Upper lobe of right lung (tissue), 1 donor: Measurements from ENCODE around the gene OXA1L. TPM values are rescaled to one million over a fixed set of nuclear protein-coding genes. Genes with fewer than 3 reads are reported as not detected.
A peak's percentile ranks its signal among the peaks of the same experiment; 100 is the strongest.
"Not testable (repeated sequence)": the region's sequence is repeated elsewhere in the genome, so short reads cannot be mapped to it uniquely, and the experiment has no call there.

Experiments
- ATAC-seq: fragments of 200-7000 bp; cut with Tn5 transposase; one replicate; pipeline ENCODE4 v1.9.1; 2020; ENCODE audit warnings: mild to moderate bottlenecking, moderate library complexity
- DNase-seq: peaks from one replicate; pipeline ENCODE4 v3.0.0-alpha.2; 2020
- H3K27ac ChIP-seq: fragments of 200-600 bp; one replicate; pipeline ENCODE4 v1.8.0; 2022
- H3K27me3 ChIP-seq: fragments of 200-600 bp; one replicate; pipeline ENCODE4 v1.8.0; 2022; ENCODE audit warnings: mild to moderate bottlenecking
- H3K36me3 ChIP-seq: fragments of 200-600 bp; one replicate; pipeline ENCODE4 v1.8.0; 2022
- H3K4me1 ChIP-seq: fragments of 200-600 bp; one replicate; pipeline ENCODE4 v1.8.0; 2022
- H3K4me3 ChIP-seq: fragments of 200-600 bp; one replicate; pipeline ENCODE4 v1.8.0; 2022; ENCODE audit warnings: mild to moderate bottlenecking
- H3K9me3 ChIP-seq: fragments of 200-600 bp; one replicate; pipeline ENCODE4 v1.8.0; 2022
- intact Hi-C: fragments of 100-400 bp; cut with DNase I; formaldehyde crosslinking; loops from one replicate; pipeline ENCODE4 v1.11.0; 2022
- total RNA-seq: library from RNA; stranded (reverse); fragmentation: NEBNext Ultra II Directional; extraction: Animal tissue kit (Norgen Biotek cat#: 25700); gene quantifications from one replicate; pipeline ENCODE4 v1.2.1, GENCODE V29; 2021
- TF ChIP-seq, protein P1 (sequence below): fragments of 200-600 bp; IDR thresholded peaks from one replicate; pipeline ENCODE4 v1.8.0; 2022; ENCODE audit warnings: antibody characterized with exemption
- donor health status: DM: no; HTN: yes; CAD: no; lungs with severe emphysema.

OXA1L gene
- total RNA-seq, 1 donor from 2014 or later: 105 TPM

DNA sequence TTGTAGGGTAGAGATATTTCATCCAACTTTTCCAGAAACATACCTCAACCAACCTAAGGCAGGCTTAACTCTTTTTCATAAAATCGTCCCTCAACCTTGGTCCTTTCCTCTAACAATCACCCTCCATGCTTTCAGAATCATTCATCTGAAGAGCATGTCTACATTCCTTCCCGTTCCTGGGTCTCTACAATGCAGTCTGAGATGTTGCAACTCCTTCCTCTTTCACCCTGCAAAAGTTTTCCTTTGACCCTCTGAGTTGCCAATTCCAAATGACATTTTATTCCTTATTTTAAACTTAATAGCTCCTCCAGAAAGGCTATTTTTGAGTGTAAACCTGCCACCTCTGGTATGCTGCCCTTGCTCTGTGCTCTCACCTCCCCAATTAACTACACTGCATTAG, 32.0 kb downstream of the OXA1L start:
- Histone ChIP-seq H3K27ac (no peak overlapping the region), H3K36me3 (no peaks in the 10 kb centered on the region), H3K27me3 (no peaks in the 10 kb centered on the region), H3K4me1 (no peaks in the 10 kb centered on the region), H3K9me3 (no peaks in the 10 kb centered on the region), H3K4me3 (no peak overlapping the region)
- ATAC-seq: peak; percentile 71
- intact Hi-C loops: no loop called here
- TF ChIP-seq, protein P1, sequence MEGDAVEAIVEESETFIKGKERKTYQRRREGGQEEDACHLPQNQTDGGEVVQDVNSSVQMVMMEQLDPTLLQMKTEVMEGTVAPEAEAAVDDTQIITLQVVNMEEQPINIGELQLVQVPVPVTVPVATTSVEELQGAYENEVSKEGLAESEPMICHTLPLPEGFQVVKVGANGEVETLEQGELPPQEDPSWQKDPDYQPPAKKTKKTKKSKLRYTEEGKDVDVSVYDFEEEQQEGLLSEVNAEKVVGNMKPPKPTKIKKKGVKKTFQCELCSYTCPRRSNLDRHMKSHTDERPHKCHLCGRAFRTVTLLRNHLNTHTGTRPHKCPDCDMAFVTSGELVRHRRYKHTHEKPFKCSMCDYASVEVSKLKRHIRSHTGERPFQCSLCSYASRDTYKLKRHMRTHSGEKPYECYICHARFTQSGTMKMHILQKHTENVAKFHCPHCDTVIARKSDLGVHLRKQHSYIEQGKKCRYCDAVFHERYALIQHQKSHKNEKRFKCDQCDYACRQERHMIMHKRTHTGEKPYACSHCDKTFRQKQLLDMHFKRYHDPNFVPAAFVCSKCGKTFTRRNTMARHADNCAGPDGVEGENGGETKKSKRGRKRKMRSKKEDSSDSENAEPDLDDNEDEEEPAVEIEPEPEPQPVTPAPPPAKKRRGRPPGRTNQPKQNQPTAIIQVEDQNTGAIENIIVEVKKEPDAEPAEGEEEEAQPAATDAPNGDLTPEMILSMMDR: no peak
- DNase-seq: no peak

- intact Hi-C loops: no loop called here
- no peaks in the 10 kb centered on the region for H3K27me3 ChIP-seq
- H3K9me3 ChIP-seq: no peaks in the 10 kb centered on the region
- H3K36me3 ChIP-seq: no peaks in the 10 kb centered on the region
- H3K4me1 ChIP-seq: no peaks in the 10 kb centered on the region
- no peak overlapping the region for H3K27ac ChIP-seq
- TF ChIP-seq, protein P1: no peak
- H3K4me3 ChIP-seq: no peak overlapping the region
- ATAC-seq (peak; percentile 65), DNase-seq (no peak)
Measured at GRCh38 chr14:22800346-22800745, 33.9 kb downstream of the OXA1L start.

- H3K4me3 ChIP-seq: no peak overlapping the region
- intact Hi-C loops: no loop called here
- H3K9me3 ChIP-seq: no peaks in the 10 kb centered on the region
- no peaks in the 10 kb centered on the region for H3K36me3 ChIP-seq
- H3K27ac ChIP-seq: no peak overlapping the region
- TF ChIP-seq, protein P1: no peak
- H3K4me1 ChIP-seq: no peaks in the 10 kb centered on the region
- DNase-seq: no peak
- no peak for ATAC-seq
- no peaks in the 10 kb centered on the region for H3K27me3 ChIP-seq
Measured at GRCh38 chr14:22801716-22802115, 35.2 kb downstream of the OXA1L start.

GRCh38 chr14:22802860-22803686, 36.6 kb downstream of the OXA1L start:
- ATAC-seq: no peak
- Histone ChIP-seq H3K4me3 (no peak overlapping the region), H3K27me3 (no peaks in the 10 kb centered on the region), H3K27ac (no peak overlapping the region), H3K4me1 (no peaks in the 10 kb centered on the region), H3K9me3 (no peaks in the 10 kb centered on the region), H3K36me3 (no peaks in the 10 kb centered on the region)
- DNase-seq: no peak
- TF ChIP-seq, protein P1: no peak
- intact Hi-C loops: no loop called here

DNA sequence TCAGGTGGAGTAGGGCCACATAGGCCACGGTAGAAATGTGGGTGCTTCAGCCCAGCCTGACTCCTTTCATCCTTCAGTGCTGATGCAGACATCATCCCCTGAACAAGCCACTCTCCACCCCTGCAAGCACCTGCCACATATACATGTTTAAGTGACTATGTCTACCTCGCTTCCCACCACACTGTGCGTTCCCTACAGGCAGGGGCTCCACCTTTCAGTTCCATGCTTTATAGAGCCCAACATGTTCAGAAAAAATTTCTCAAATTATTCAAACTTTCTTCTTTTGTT, 37.1 kb downstream of the OXA1L start:
- no peak overlapping the region for H3K27ac ChIP-seq
- TF ChIP-seq, protein P1: no peak

DNA sequence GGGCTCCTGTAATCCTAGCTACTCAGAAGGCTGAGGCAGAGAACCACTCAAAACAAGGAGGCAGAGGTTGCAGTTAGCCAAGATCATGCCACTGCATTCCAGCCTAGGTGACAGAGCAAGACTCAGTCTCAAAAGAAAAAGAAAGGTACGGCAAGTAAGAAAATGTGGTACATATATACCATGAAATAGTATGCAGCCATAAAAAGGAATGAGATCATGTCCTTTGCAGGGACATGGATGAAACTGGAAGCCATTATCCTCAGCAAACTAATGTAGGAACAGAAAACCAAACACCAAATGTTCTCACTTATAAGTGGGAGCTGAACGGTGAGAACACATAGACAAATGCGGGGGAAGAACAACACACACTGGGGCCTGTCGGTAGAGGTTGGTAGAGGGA, 38.7 kb downstream of the OXA1L start:
- H3K27ac ChIP-seq, H3K9me3 ChIP-seq, H3K4me1 ChIP-seq, H3K36me3 ChIP-seq, H3K27me3 ChIP-seq, ATAC-seq, H3K4me3 ChIP-seq, intact Hi-C loops, DNase-seq: not testable (repeated sequence)

More for the DNA sequence above, 37.1 kb downstream of the OXA1L start:
- intact Hi-C loops: no loop called here
- Histone ChIP-seq H3K4me1 (no peaks in the 10 kb centered on the region), H3K9me3 (no peaks in the 10 kb centered on the region), H3K36me3 (no peaks in the 10 kb centered on the region), H3K27me3 (no peaks in the 10 kb centered on the region), H3K4me3 (no peak overlapping the region)
- no peak for ATAC-seq
- DNase-seq: no peak
